ENCODE results near the gene HSDL1.

DNA sequence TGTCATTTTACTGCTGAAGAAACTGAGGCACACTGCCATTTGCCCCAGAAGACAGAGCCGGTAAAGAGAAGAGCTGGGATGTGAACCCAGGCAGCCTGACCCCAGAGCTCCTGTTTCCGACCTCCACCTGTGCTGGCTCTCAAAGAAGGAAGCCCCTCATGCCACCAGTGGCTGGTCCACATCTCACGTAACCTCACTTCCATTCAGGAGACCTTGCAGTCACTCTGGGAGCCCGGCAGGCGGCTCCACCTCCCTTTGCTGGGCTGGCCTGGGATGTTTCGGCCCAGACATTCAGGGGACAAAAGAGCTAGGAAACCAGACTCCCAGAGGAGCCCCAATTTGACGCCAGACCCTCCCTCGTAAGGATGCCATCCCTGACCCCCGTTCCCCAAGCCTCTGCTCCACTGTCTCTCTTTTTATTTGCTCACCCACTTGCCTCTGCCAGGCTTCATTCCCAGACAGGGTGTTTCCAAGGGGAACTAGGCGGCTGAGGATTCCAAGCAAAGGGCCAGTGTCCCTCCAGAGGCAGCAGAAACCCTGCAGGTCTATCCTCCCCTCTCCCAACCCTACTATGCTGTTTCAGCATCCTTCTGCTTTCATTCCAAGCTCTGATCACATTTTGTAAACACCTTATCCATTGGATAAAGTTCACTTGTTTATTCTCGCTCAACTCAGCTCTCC lies 39.1 kb upstream of the HSDL1 start:
- TF ChIP-seq, protein P1, sequence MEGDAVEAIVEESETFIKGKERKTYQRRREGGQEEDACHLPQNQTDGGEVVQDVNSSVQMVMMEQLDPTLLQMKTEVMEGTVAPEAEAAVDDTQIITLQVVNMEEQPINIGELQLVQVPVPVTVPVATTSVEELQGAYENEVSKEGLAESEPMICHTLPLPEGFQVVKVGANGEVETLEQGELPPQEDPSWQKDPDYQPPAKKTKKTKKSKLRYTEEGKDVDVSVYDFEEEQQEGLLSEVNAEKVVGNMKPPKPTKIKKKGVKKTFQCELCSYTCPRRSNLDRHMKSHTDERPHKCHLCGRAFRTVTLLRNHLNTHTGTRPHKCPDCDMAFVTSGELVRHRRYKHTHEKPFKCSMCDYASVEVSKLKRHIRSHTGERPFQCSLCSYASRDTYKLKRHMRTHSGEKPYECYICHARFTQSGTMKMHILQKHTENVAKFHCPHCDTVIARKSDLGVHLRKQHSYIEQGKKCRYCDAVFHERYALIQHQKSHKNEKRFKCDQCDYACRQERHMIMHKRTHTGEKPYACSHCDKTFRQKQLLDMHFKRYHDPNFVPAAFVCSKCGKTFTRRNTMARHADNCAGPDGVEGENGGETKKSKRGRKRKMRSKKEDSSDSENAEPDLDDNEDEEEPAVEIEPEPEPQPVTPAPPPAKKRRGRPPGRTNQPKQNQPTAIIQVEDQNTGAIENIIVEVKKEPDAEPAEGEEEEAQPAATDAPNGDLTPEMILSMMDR (IDR thresholded peaks at IDR 0.05; ENCODE audit: insufficient read depth, low read depth, low read length), result no peak
- TF ChIP-seq EZH2 (IDR thresholded peaks at IDR 0.05; ENCODE audit: insufficient read depth, low read length), result no peak

Measured in astrocyte (in vitro differentiated cells and primary cell).